Islet precursor cell (in vitro differentiated cells): ENCODE data around the gene PRKCG.
A peak's percentile ranks its signal among the peaks of the same experiment; 100 is the strongest.
"Not testable (repeated sequence)": the region's sequence is repeated elsewhere in the genome, so short reads cannot be mapped to it uniquely, and the experiment has no call there.

Source experiments
- DNase-seq: peaks from one replicate; pipeline ENCODE4 v3.0.0-alpha.2; 2018

PRKCG gene

GRCh38 chr19:53881482-53882390 is at the start of gene PRKCG:
TSS of gene PRKCG (plus strand) at chr19:53882197. CDS start at chr19:53882495, 298 bp downstream.
- peak; percentile 77 for DNase-seq

DNA sequence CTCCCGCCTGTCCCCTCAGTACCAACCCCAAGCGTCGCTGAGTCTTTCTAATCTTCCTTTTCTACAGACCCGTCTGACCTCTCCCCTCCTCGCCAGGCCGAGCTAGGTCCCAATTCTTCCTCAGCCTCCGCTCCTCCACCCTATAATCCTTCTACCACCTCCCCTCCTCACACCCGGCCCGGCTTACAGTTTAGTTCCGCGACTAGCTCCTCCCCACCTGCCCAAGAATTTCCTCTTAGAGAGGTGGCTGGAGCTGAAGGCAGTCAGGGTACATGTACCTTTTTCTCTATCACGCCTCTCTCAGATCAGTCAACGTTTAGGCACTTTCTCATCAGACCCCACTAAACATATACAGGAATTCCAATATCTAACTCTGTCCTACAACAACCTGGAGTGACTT is 49.1 kb upstream of the PRKCG start:
- peak; percentile 58 for DNase-seq

GRCh38 chr19:53838446-53838845 is 43.6 kb upstream of the PRKCG start:
- not testable (repeated sequence) for DNase-seq

DNA sequence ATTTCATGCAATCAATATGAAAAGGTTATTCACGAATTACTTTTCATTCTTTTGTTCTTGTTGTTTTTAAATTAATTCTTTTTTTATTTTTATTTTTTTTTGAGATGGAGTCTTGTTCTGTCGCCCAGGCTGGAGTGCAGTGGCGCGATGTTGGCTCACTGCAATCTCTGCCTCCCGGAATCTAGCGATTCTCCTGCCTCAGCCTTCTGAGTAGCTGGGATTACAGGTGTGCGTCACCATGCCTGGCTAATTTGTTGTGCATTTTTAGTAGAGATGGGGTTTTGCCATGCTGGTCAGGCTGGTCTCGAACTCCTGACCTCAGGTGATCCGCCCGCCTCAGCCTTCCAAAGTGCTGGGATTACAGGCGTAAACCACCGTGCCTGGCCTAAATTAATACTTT is 41.8 kb upstream of the PRKCG start:
- DNase-seq, result not testable (repeated sequence)

- not testable (repeated sequence) for DNase-seq
Measured at GRCh38 chr19:53840914-53841313, 41.1 kb upstream of the PRKCG start.

GRCh38 chr19:53844849-53845246 is 37.1 kb upstream of the PRKCG start:
- no peak for DNase-seq

DNA sequence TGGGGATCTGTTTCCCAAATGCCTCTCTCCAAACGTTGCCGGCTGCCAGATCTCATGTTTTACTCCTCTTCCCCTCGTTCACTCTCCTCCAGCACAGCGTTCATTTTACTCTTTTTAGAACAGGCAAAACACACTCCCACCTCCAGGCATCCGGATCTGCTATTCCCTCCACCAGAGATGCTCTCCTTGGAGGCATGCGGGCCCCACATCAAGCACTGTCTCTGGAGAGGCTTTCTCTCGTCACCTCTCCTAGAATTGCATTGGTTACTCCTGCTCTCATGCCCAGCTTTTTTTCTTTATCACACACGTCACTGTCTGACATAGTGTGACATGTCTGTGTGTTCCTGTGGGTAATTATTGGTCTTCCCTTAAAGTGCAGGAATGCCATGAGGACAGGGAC is 34.4 kb upstream of the PRKCG start:
- no peak for DNase-seq

DNA sequence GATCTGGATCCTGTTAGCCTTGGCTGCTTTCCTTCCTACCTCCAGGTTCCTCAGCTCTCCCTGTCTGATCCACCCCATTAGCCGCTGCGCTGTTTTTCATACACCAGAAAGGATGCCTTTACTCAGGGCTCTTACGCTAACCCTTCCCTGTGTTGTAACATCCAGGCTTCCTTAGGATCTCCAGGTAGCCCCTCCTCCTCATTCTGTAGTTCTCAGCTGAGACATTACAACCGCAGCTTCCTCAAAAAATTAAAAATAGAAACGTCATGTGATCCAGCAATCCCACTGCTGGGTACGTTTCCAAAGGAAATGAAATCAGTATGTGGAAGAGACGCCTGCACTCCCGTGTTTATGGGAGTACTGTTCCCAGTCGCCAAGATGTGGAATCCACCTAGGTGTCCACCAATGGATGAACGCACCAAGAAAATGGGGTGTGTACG is 32.7 kb upstream of the PRKCG start:
- no peak for DNase-seq

- DNase-seq, result no peak
Measured at GRCh38 chr19:53853707-53854106, 28.3 kb upstream of the PRKCG start.

DNA sequence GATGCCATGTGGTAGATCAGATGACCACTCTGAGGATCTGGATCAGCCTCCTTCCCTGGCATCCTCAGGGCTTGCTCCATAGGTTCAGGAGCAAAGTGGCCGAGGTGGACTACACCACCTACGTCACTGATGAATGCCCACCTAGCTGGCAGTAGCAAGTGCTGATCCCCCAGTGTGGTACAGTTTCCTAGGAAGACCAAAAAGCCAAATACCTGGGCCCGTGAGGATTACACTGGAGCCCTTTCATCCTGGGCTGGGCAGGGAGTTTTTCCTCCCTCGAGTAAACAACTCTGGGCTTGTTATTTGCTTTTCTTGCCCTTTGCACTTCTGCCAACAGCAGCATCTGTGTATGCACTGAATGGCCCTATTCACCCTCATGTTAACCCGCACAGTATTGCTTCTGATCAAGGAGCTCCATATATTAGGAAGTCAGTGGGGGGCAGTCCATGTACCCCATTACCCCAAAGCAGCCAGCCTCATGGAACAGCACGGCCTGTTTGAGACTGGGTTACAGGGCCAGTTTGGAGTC is 17.6 kb upstream of the PRKCG start:
- DNase-seq, result no peak

DNA sequence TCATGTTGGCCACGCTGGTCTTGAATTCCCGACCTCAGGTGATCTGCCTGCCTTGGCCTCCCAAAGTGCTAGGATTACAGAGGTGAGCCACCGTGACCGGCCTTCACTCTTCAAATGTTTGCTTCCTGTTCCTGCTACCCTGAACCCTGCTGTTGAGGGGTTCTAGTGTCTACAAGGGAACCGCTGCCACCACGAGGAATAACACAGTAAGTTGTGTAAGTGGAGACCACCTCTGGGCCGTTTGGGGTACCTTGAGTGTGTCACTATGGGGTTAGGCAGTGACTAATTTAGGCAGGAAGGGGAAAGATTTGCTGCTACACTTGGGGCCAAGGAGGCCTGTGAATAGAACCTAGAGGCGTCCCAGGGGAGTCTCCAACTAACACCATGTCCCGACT is 16.5 kb upstream of the PRKCG start:
- no peak for DNase-seq

- peak; percentile 81 for DNase-seq
Measured at GRCh38 chr19:53865918-53866864, 15.8 kb upstream of the PRKCG start.

DNA sequence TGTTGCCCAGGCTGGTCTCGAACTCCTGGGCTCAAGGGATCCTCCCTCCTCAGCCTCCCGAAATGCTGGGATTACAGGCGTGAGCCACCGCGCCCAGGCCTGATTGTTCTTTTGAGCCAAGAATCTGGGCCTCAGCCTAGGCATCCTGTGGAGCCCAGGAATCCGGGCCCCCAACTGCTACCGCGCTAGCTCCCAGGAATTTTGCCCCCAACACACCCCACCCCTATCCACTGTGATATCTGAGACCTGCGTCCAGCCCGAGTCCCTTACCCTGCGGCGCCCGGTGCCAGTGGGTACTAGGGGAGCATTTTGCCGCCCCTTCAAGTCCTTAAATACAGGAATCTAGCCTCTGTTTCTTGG is 15.2 kb upstream of the PRKCG start:
- no peak for DNase-seq

DNA sequence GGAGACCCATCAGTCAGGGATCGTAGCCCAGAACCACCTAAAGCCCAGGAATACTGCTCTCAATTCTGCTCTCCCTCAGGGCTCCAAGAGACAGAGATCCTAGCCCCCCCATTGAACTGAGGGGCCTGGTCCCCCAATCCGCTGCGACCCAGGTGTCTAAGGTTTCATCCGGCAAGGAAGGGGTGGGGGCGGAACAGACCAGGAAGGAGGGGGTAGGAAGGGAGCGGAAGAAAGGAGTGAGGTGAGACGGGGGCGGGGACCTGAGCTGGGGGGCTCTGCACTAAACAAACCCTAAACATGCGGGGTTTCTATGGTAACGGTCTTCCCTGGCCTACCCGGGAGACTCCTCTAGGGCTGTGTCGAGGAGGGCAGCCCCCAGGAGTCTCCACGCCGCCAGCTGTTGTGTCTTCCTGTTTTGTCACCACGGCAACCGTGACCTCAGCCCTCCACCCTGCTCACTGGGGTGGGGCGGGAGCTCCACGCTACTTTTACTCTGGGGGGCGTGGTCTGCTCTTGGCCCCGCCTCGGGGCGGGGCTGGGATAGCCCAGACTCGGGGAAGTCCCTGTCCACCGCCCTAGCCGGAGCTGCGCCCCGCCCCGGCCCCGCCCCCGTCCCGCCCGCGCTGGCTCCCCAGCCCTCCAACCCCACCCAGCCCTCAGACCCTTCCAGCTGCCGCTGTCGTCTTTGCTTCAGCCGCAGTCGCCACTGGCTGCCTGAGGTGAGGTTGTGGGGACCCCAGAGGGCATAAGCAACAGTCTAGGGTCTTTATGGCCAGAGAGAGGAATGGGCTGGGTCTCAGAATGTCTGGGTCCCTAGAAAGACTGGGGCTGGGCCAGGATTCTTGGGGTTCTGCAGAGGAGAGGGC is 14.5 kb upstream of the PRKCG start, which contains the start of gene MYADM:
MYADM (plus strand) TSS at position 659 of the 866 bp plus-strand sequence. CDS start 5,647 bp downstream, outside the sequence.
- peak; percentile 100 for DNase-seq

DNA sequence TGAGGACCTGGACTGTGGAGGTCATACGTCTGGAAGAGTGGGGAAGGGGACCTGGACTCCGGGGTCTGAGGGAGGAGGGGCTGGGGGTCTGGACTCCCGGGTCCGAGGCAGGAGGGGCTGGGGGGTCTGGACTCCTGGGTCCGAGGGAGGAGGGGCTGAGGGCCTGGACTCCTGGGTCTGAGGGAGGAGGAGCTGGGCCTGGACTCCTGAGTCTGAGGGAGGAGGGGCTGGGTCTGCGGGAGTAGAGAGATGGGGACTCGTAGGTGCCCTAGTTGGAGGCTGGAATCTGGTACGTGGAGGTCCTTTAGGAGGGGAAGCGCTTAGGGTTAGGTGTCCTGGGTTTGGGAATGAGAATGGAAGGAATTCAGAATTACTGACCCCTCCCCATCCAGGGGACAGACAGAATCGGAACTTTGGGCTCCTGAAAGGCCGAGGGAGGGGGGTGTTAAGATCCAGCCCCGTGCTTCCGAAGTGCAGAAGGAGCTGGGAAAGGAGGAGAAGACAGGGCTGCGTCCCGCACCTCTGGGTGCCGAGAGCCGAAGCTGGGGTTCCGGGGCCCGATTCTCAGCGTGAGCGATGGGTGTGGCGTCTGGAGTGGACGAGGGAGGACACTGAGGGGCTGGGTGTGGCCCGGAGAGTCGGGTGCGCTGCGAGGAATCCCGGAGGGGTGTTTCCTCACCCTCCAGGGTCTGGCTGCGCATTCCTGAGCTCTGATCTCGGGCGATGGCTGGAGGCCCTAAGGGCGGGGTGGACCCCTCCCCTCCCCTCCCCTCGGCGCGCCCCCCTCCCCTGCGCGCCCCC is 13.7 kb upstream of the PRKCG start:
- DNase-seq, result peak; percentile 67

GRCh38 chr19:53868892-53869804 is 12.8 kb upstream of the PRKCG start:
- DNase-seq, result peak; percentile 97

DNA sequence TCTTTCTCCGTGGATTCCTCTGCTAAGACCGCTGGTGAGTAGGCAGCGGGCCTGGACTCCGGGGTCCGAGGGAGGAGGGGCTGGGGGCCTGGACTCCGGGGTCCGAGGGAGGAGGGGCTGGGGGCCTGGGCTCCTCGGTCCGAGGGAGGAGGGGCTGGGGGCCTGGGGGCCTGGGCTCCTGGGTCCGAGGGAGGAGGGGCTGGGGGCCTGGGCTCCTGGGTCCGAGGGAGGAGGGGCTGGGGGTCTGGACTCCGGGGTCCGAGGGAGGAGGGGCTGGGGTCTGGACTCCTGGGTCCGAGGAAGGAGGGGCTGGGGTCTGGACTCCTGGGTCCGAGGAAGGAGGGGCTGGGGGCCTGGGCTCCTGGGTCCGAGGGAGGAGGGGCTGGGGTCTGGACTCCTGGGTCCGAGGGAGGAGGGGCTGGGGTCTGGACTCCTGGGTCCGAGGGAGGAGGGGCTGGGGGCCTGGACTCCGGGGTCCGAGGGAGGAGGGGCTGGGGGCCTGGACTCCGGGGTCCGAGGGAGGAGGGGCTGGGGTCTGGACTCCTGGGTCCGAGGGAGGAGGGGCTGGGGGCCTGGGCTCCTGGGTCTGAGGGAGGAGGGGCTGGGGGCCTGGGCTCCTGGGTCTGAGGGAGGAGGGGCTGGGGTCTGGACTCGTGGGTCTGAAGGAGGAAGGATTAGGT is 12.1 kb upstream of the PRKCG start:
- not testable (repeated sequence) for DNase-seq

DNA sequence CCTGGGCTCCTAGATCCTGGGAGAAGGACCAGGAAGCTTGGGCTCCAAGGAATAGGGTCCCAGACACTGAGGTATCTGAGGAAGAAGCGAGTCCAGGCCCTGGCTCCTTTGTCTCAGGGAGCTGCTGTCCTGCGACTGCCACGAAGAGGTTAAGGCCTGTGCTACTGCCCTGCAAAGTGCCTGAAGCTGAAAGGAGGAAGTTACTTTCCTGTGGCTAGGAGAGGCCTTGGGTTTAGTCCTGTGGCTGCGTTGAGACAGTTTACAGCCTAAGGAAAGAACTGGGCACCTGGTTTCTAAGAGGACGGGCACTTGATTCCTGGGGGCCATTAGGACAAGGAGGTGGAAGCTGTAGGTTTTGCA is 11.5 kb upstream of the PRKCG start:
- DNase-seq, result no peak

DNA sequence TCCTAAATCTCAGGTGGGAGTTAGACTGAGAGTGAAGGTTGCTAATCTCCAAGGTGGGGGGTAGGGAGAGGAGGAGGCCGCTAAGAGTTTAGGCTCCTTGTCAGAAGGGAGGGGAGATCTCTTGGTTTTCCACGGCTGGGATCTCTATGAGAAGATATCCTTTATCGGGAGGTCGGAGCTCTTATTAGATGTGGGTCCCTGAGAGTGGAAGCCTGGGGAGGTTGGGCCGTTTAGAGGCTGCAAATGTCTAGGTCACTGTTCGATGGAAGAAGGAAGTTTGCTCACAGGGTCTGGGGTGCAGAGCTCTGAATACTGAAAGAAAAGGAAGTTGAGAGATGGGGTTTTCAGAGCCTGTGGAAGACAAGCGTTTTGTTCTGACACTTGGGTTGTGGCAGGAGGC is 10.5 kb upstream of the PRKCG start:
- no peak for DNase-seq

DNA sequence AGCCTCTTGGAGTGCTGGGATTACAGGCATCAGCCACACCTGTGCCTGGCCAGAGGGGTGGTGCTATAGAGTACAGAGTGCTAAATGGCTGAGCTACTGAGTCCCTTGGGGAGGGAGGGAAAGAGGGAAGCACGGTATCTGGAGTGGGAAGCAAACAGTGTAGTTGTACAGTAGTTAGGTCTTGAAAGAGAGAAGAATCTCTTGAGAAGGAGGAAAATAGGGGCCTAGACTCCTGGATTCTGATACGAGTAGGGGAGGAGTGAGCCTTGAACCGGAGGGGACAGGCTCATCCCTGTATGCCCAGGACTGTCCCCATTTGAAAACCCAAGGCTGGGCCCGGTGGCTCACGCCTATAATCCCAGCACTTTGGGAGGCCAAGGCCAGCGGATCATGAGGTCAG is 9.2 kb upstream of the PRKCG start:
- DNase-seq, result no peak
